GM19351 (cell line): ENCODE data around the gene SNRNP35.
"Not testable (repeated sequence)": the region's sequence is repeated elsewhere in the genome, so short reads cannot be mapped to it uniquely, and the experiment has no call there.

Experiments used
- ATAC-seq: cut with Tn5 transposase; IDR thresholded peaks from one replicate; pipeline ENCODE4 v1.9.1; 2021; ENCODE audit warnings: mild to moderate bottlenecking, moderate library complexity; ENCODE audit not compliant: unreplicated experiment

Gene SNRNP35

GRCh38 chr12:123457980-123458779 is at the start of gene SNRNP35:
Gene SNRNP35 (plus strand): TSS chr12:123458139. CDS start chr12:123465541, 7,402 bp downstream.
- ATAC-seq = peak; percentile 64

- not testable (repeated sequence) for ATAC-seq
These were observed 49.3 kb upstream of the SNRNP35 start for GRCh38 chr12:123408619-123409018.

- not testable (repeated sequence) for ATAC-seq
These were observed 48.5 kb upstream of the SNRNP35 start for GRCh38 chr12:123409284-123410040.

- no peak for ATAC-seq
These were observed 47.9 kb upstream of the SNRNP35 start for GRCh38 chr12:123410041-123410412.

GRCh38 chr12:123421314-123421713 is 36.6 kb upstream of the SNRNP35 start:
- no peak for ATAC-seq

GRCh38 chr12:123427036-123427769 is 30.7 kb upstream of the SNRNP35 start:
- peak; percentile 87 for ATAC-seq

GRCh38 chr12:123428591-123428990 is 29.3 kb upstream of the SNRNP35 start:
- no peak for ATAC-seq

- ATAC-seq = not testable (repeated sequence)
These were observed 28.8 kb upstream of the SNRNP35 start for GRCh38 chr12:123429101-123429500.

GRCh38 chr12:123431951-123432817 is 25.8 kb upstream of the SNRNP35 start:
- ATAC-seq = not testable (repeated sequence)

GRCh38 chr12:123433615-123434014 is 24.3 kb upstream of the SNRNP35 start:
- no peak for ATAC-seq

GRCh38 chr12:123435636-123436016 is 22.3 kb upstream of the SNRNP35 start:
- ATAC-seq = no peak

GRCh38 chr12:123436017-123436964 is 21.6 kb upstream of the SNRNP35 start, which contains the start of gene RILPL2:
Gene RILPL2 (minus strand): TSS chr12:123436684. CDS start chr12:123436420, 264 bp downstream.
- peak; percentile 70 for ATAC-seq

GRCh38 chr12:123441523-123442164 is 16.3 kb upstream of the SNRNP35 start:
- peak; percentile 56 for ATAC-seq

- ATAC-seq = no peak
These were observed 15.2 kb upstream of the SNRNP35 start for GRCh38 chr12:123442774-123443173.

GRCh38 chr12:123444092-123445026 is 13.6 kb upstream of the SNRNP35 start:
- ATAC-seq = no peak

GRCh38 chr12:123445388-123446332 is 12.3 kb upstream of the SNRNP35 start:
- no peak for ATAC-seq
